GM18867 (cell line): ENCODE data around the gene BRI3BP.
"Not testable (repeated sequence)": the region's sequence is repeated elsewhere in the genome, so short reads cannot be mapped to it uniquely, and the experiment has no call there.

Experiments used
- ATAC-seq: cut with Tn5 transposase; IDR thresholded peaks from one replicate; pipeline ENCODE4 v1.9.1; 2021; ENCODE audit warnings: mild to moderate bottlenecking, moderate library complexity; ENCODE audit not compliant: unreplicated experiment

The BRI3BP gene

DNA sequence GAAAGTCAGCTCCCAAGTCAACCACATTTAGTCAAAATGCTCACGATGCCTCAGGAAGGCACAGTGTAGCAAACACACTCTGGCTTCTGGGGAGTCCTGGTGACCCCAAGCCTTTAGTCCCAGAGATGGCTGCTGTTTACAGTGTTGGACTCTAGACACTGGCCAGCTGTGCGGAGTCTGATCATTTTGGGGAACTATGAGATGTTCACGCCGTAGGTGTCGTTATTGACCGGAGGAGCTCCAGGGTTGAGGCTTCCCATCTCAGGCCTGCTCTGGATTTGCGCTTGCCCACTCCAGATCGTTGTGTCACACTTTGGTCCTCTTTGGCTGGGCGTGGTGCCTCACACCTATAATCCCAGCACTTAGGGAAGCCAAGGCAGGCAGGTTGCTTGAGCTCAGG, 27.7 kb downstream of the BRI3BP start:
- no peak for ATAC-seq

DNA sequence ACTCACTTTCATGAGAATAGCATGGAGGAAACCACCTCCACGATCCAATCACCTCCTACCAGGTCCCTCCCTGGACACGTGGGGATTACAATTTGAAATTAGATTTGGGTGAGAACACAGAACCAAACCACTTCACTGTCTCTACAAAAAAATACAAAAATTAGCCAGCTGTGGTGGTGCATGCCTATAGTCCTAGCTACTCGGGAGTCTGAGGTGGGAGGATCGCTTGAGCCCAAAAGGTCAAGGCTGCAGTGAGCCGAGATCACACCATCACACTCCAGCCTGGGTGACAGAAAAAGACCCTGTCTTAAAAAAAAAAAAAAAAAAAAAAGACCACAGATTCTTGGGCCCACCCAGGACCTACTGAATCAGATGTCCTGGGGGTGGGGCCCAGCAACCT, 28.3 kb downstream of the BRI3BP start:
- no peak for ATAC-seq

DNA sequence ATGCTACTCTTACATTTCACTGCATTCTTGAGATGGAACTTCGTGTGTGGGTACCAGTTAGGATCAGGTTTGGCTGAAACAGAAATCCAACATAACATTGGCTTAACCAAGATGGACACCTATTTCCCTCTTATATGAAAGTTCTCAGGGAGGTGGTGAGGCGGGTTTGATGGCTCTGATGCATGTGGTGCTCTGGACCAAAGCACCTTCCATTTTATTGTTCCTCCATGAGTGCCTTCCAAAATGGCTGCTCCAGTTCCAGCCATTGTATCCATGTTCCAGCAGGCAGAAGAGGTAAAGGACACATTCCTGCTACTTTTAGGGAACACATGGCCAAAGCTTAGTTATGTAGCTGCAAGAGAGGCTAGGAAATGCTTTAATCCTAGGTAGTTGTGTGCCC, 29.6 kb downstream of the BRI3BP start:
- ATAC-seq = no peak

DNA sequence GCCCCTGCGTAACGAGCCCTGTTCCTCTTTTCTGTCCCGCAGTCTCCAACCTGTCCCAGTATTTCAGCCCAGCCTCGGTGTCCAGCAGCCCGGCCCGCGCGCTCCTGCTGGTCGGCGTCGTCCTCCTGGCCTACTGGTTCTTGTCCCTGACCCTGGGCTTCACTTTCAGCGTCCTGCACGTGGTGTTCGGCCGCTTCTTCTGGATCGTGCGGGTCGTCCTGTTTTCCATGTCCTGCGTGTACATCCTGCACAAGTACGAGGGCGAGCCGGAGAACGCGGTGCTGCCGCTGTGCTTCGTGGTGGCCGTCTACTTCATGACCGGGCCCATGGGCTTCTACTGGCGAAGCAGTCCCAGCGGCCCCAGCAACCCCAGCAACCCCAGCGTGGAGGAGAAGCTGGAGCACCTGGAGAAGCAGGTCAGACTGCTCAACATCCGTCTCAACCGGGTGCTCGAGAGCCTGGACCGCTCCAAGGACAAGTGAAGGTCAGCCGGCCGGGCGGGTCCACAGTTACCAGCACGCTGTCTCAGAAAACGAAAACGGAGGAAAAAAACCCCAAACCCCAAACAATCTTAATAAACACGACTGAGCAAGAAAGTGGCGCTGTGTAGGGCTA, 31.6 kb downstream of the BRI3BP start:
- no peak for ATAC-seq

GRCh38 chr12:125025606-125026235, 32.3 kb downstream of the BRI3BP start:
- no peak for ATAC-seq

- no peak for ATAC-seq
Observed at GRCh38 chr12:125028106-125028505, 34.7 kb downstream of the BRI3BP start.

GRCh38 chr12:125029761-125030358, 36.4 kb downstream of the BRI3BP start:
- ATAC-seq = no peak

DNA sequence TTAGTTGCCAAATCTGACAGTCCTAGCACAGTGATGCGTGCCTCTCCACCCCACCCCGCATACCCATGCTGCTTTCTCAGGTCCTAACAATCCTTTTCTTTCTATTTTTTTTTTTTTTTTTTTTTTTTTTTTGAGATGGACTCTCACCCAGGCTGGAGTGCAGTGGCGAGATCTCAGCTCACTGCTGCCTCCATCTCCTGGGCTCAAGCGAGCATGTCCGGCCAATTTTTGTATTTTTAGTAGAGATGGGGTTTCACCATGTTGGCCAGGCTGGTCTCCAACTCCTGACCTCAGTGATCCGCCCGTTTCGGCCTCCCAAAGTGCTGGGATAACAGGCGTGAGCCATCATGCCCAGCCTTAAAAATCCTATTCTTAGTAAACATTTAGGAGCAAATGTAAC, 38.0 kb downstream of the BRI3BP start:
- not testable (repeated sequence) for ATAC-seq

- ATAC-seq = no peak
Observed at GRCh38 chr12:125032466-125033152, 39.2 kb downstream of the BRI3BP start.

DNA sequence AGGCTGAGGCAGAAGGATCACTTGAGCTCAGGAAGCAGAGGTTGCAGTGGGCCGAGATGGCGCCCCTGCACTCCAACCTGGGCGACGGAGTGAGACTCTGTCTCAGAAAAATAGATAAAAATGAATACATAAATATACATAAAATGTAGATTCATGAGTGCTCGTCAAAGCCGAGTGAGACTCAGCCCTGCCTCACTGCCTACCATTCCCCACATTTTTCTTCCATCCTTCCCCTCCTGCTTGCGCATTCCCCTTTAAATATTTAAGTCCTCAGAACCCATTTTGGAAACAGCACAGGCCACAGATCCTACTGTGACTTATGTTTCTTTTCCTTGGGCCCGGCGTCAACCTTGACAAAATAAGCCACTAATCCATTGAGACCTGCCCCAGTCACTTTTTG, 39.8 kb downstream of the BRI3BP start:
- no peak for ATAC-seq

DNA sequence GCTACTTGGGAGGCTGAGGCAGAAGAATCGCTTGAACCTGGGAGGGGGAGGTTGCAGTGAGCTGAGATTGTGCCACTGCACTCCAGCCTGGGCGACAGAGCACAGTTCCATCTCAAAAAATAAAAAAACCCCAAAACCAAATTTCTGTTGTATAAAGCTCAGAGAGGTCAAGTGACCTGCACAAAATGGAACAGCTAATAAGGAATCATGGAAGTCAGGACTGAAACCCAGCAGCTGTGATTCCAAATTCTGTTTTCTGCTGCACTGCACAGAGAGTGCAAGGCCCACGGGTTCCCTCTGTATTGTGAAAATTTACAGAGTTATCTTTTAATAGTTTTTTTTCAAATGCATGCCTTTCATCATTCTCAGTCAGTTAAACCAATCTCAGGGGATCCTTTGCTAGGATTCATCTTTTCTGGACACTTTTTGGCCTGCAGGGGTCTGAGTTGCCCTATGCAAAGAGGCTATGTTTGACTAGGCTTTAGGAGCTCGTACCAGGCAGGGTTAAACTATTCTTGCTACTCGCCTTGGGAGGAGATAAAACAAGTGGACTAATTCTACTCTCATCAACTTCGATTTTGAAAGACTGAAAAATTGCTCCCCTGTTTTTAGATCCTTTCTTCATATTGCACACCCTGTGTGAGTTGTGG, 45.7 kb downstream of the BRI3BP start:
- ATAC-seq = no peak

DNA sequence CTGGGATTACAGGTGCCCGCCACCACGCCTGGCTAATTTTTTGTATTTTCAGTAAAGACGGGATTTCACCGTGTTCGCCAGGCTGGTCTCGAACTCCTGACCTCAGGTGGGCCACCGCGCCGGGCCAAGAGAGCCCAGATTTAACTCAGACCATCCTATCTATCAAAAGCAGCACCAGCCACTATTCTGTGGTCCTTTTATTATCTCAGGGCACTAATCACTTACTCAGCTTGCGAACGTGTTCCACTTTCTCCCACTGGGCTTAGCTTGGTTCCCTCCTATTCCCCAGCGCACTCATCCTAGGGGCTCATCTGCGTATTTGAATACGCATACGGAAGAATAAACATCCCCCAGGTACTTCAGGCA, 55.6 kb downstream of the BRI3BP start:
- ATAC-seq = no peak

DNA sequence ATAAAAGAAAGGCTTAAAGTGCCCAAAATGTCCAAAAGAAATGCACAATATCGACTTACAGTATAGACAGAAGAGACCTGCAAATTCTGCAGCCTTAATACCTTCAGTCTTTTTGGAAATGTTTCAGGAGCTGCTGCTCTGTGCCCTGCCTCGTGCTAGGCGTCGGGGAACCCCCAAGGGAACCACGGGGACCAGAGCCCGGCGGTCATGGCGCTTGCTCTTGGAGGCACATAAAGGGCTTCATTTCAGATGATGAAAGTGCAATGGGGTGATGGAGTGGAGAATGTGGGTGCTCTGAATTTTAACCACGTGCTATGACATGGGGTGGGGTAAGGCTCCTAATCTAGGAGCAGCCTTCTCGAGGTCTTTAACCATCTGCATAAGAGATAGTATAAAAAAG, 57.0 kb downstream of the BRI3BP start:
- ATAC-seq = no peak

GRCh38 chr12:125050868-125051267, 57.4 kb downstream of the BRI3BP start:
- ATAC-seq = no peak

DNA sequence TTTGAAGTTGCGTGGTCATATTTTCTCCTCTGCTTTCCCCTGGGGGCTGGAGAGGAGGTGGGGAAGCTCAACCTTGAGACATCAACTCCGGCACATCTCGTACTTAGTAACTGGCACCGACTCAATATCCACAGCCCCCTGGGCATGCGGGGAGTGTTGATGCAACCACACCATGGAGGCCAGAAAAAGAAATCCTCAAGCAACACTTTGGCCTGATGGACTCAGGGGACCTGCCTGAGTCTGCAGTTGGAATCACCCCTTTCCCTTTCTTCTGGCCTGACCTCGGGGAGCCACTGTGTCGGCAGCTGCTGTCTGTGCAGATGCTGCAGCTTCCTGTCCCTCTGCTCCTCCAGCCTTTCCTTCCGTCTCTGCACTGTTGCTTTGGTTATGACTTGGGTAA, 60.4 kb downstream of the BRI3BP start:
- no peak for ATAC-seq

GRCh38 chr12:125055591-125055990, 62.1 kb downstream of the BRI3BP start:
- no peak for ATAC-seq

DNA sequence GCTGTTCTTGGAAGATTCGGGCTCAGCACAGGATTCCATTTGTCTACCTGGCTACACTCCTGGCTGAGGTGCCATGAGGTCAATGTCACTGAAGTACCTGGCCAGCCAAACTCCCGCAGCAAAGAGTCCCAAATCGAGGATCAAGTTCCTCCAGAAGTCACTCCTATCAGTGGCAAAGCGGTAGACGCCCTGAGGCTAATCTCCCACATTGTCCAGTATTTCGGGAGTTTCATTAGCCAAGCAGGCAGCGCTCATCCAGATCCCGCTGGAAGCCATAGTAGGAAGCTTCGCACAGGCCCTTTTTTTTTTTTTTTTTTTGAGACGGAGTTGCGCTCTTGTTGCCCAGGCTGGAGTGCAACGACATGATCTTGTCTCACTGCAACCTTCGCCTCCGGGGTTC, 62.9 kb downstream of the BRI3BP start:
- ATAC-seq = no peak

DNA sequence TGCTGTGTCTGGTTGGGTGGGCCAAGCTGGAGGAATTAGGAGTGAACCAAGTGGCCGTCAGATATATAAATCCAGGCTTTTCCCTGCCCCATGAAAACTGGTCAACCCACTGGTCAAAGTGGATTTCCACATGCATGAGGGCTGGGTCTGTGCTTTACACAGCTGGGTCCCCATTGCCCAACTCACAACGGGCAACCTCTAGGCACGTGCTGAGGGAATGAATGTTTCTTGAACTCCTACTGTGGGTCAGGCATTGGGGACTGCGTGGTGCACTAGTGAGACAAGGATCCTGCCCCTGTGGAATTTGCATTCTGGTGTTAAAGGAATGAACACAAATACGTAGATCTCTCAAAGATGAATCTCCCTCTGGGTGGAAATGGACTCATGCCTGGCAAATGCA, 64.3 kb downstream of the BRI3BP start:
- ATAC-seq = no peak

DNA sequence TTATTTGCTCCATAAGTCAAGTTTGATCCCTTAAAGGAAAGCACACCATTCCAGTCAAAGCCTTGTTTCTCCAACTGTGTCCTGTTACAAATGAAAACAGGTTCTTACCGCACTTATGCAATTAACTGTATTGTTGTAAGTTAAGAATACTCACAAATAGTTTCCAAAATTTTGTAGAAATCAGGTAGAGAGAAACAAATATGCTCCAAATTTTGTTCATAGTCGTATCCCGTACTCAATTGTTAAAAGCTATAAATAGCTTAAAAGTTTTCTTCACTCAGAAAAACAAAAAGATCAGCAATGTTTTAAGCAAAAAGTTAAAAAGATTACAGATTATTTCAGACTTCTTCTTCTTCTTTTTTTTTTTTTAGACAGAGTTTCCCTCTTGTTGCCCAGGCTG, 67.8 kb downstream of the BRI3BP start:
- no peak for ATAC-seq

GRCh38 chr12:125063522-125063921, 70.1 kb downstream of the BRI3BP start:
- ATAC-seq = not testable (repeated sequence)

DNA sequence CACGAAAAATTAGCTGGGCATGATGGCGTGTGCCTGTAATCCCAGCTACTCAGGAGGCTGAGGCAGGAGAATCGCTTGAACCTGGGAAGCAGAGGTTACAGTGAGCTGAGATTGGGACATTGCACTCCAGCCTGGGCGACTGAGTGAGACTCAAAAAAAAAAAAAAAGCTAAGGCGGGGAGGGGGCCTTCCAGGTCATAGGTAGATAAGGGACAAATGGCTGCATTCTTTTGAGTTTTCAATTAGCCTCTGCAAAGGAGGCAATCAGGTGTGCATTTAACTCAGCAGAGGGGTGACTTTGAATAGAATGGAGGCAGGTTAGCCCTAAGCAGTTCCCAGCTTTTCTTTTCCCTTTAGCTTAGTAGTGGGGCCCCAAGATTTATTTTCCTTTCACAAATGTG, 71.0 kb downstream of the BRI3BP start:
- no peak for ATAC-seq
